ENCODE measurements around the gene SEPTIN1. TPM values are rescaled to one million over a fixed set of nuclear protein-coding genes. Genes with fewer than 3 reads are reported as not detected.

The SEPTIN1 gene
- total and polyA plus RNA-seq, 2 of the 13 experiments (the other 11 are each of a cell fraction or from before 2014, with no cell fraction given): 0.18 to 0.67 TPM

GRCh38 chr16:30376461-30376902 is 5.9 kb downstream of the SEPTIN1 start:
- ChIA-PET CTCF (ENCODE audit: low intra/inter-chr PET ratio, low total read pairs) (no interaction called here), POLR2A (interaction anchor here (0.8 kb wide), 1 partner anchor 20 kb away, joined by 3 read pairs; no protein-coding TSS in a partner anchor)
- 91% methylated on average over 6 of the region's 8 CpGs for WGBS (ENCODE audit: low lambda C conversion rate)
- in situ Hi-C loops (cut with HindIII; ENCODE audit: extremely low pct_ligation_motif_present, low pct_unique_long_range_greater_than_20kb) (no loop called here), intact Hi-C loops (cut with micrococcal nuclease; ENCODE audit: unreplicated experiment) (no loop called here)
- FAIRE-seq (peak; percentile 4), ATAC-seq (no peak), DNase-seq (ENCODE audit: low spot score) (no peak)
- Histone ChIP-seq H3K79me2 (ENCODE audit: insufficient read depth, low read length) (peaks cover 2% of the 10 kb centered on the region), H3K4me2 (ENCODE audit: low read depth, low read length) (peak overlapping the region; percentile 97), H3K9ac (ENCODE audit: insufficient read depth, low read depth, low read length) (no peak overlapping the region), H3K27me3 (ENCODE audit: control insufficient read depth in 1 of 2, insufficient read depth in 2 of 2, low read length in 2 of 2) (no peaks in the 10 kb centered on the region), H3K27ac (ENCODE audit: extremely low read length, insufficient read depth, low read length) (no peak overlapping the region), H3K36me3 (replicated peaks in 1 of 2; ENCODE audit: control insufficient read depth in 1 of 2, insufficient read depth in 2 of 2, low read length in 2 of 2) (no peaks in the 10 kb centered on the region), H3K9me3 (ENCODE audit: low read length) (no peaks in the 10 kb centered on the region), H3K4me1 (ENCODE audit: insufficient read depth, low read length) (peaks cover 58% of the 10 kb centered on the region), H3K4me3 (replicated peaks in 1 of 3; ENCODE audit: insufficient read depth in 1 of 3, low read depth in 2 of 3, low read length in 3 of 3) (peak overlapping the region in 1 of 3 experiments; percentile 97; a peak in 1 of 6 replicates), H2AFZ (ENCODE audit: low read length) (no peak overlapping the region), H4K20me1 (ENCODE audit: insufficient read depth, low read length) (no peaks in the 10 kb centered on the region)
- TF ChIP-seq, protein P1, sequence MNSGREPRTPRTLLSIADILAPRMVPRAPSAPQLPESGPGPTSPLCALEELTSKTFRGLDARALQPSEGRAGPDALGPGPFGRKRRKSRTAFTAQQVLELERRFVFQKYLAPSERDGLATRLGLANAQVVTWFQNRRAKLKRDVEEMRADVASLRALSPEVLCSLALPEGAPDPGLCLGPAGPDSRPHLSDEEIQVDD (CRISPR knock-in tag; IDR thresholded peaks at IDR 0.05; ENCODE audit: borderline replicate concordance): no peak
- TF ChIP-seq, protein P2, sequence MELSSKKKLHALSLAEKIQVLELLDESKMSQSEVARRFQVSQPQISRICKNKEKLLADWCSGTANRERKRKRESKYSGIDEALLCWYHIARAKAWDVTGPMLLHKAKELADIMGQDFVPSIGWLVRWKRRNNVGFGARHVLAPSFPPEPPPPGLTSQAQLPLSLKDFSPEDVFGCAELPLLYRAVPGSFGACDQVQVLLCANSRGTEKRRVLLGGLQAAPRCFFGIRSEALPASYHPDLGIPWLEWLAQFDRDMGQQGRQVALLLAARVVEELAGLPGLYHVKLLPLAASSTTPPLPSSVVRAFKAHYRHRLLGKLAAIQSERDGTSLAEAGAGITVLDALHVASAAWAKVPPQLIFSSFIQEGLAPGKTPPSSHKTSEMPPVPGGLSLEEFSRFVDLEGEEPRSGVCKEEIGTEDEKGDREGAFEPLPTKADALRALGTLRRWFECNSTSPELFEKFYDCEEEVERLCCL (CRISPR knock-in tag; IDR thresholded peaks at IDR 0.05; ENCODE audit: borderline replicate concordance): no peak
- TF ChIP-seq FOSL2 (CRISPR knock-in tag; IDR thresholded peaks at IDR 0.05) (no peak), NFKBIZ (CRISPR knock-in tag; IDR thresholded peaks at IDR 0.05) (no peak), KDM5B (CRISPR knock-in tag; IDR thresholded peaks at IDR 0.05; ENCODE audit: borderline replicate concordance) (0 out of 2 replicates have a peak, but pooled peaks have one; percentile 2)
- BruUV-seq (replicated peaks): no TSS peak

- BruUV-seq (replicated peaks): no TSS peak
- CTCF ChIA-PET (ENCODE audit: low intra/inter-chr PET ratio, low total read pairs): no interaction called here
Measured at GRCh38 chr16:30375864-30376263, 6.5 kb downstream of the SEPTIN1 start.

More at GRCh38 chr16:30375864-30376263, 6.5 kb downstream of the SEPTIN1 start:
- FAIRE-seq (no peak), DNase-seq (ENCODE audit: low spot score) (no peak), ATAC-seq (no peak)
- TF ChIP-seq AKAP8 (CRISPR knock-in tag; IDR thresholded peaks at IDR 0.05) (no peak), RARA (CRISPR knock-in tag; IDR thresholded peaks at IDR 0.05) (no peak), HNF4A (CRISPR knock-in tag; IDR thresholded peaks at IDR 0.05) (no peak), ZNF225 (CRISPR knock-in tag; IDR thresholded peaks at IDR 0.05) (no peak), DNMT3B (CRISPR knock-in tag; conservative IDR thresholded peaks at IDR 0.05) (no peak)
- POLR2A ChIA-PET: no interaction called here
- H3K27ac ChIP-seq (ENCODE audit: extremely low read length, insufficient read depth, low read length): no peak overlapping the region
- no peak overlapping the region for H2AFZ ChIP-seq (ENCODE audit: low read length)
- 82% methylated on average over 8 of the region's 8 CpGs for WGBS (ENCODE audit: low lambda C conversion rate)
- H3K27me3 ChIP-seq (ENCODE audit: control insufficient read depth in 1 of 2, insufficient read depth in 2 of 2, low read length in 2 of 2): no peaks in the 10 kb centered on the region
- H4K20me1 ChIP-seq (ENCODE audit: insufficient read depth, low read length): no peaks in the 10 kb centered on the region
- no peak overlapping the region for H3K4me3 ChIP-seq (replicated peaks in 1 of 3; ENCODE audit: insufficient read depth in 1 of 3, low read depth in 2 of 3, low read length in 3 of 3)
- intact Hi-C loops (cut with micrococcal nuclease; ENCODE audit: unreplicated experiment) (no loop called here), in situ Hi-C loops (cut with HindIII; ENCODE audit: extremely low pct_ligation_motif_present, low pct_unique_long_range_greater_than_20kb) (no loop called here)
- H3K9me3 ChIP-seq (ENCODE audit: low read length): no peaks in the 10 kb centered on the region
- H3K4me1 ChIP-seq (ENCODE audit: insufficient read depth, low read length): peaks cover 56% of the 10 kb centered on the region
- no peaks in the 10 kb centered on the region for H3K36me3 ChIP-seq (replicated peaks in 1 of 2; ENCODE audit: control insufficient read depth in 1 of 2, insufficient read depth in 2 of 2, low read length in 2 of 2)
- H3K9ac ChIP-seq (ENCODE audit: insufficient read depth, low read depth, low read length): no peak overlapping the region
- no peak overlapping the region for H3K4me2 ChIP-seq (ENCODE audit: low read depth, low read length)
- peaks cover 2% of the 10 kb centered on the region for H3K79me2 ChIP-seq (ENCODE audit: insufficient read depth, low read length)
